Activated CD4-positive, alpha-beta T cell treated with anti-CD3 and anti-CD28 coated beads, Interleukin-2, amount 10 ng/mL, durations not matched to agents 7 days and 5 days (primary cell): Measurements from ENCODE around the gene KDM1A. TPM values are rescaled to one million over a fixed set of nuclear protein-coding genes. Genes with fewer than 3 reads are reported as not detected.

ENCODE experiments used
- CTCF ChIA-PET: fragments of 350-600 bp; sonication (Branson Sonifier 250); formaldehyde crosslinking; loops from one replicate; lab custom pipeline; 2021; ENCODE audit warnings: antibody characterized with exemption; lab: Charles Lee
- POLR2A ChIA-PET: fragments of 350-600 bp; sonication (Branson Sonifier 250); formaldehyde crosslinking; loops from one replicate; lab custom pipeline; 2021; ENCODE audit warnings: antibody characterized with exemption; lab: Charles Lee
- DNase-seq: peaks from one replicate; pipeline ENCODE4 v3.0.0-alpha.2; 2020
- H3K27ac Mint-ChIP-seq: one replicate; pipeline ENCODE4 v1.8.0; 2021; ENCODE audit warnings: mild to moderate bottlenecking, moderate library complexity, mixed read lengths
- H3K27me3 Mint-ChIP-seq: one replicate; pipeline ENCODE4 v1.8.0; 2021; ENCODE audit warnings: mixed read lengths
- H3K36me3 Mint-ChIP-seq: one replicate; pipeline ENCODE4 v1.8.0; 2021; ENCODE audit warnings: low read depth, mixed read lengths
- H3K4me1 Mint-ChIP-seq: one replicate; pipeline ENCODE4 v1.8.0; 2021; ENCODE audit warnings: mixed read lengths
- H3K4me3 Mint-ChIP-seq: one replicate; pipeline ENCODE4 v1.8.0; 2021; ENCODE audit warnings: mild to moderate bottlenecking, moderate library complexity, mixed read lengths
- H3K9me3 Mint-ChIP-seq: one replicate; pipeline ENCODE4 v1.8.0; 2021; ENCODE audit warnings: mixed read lengths
- total RNA-seq, 2 experiments: library from RNA; stranded (reverse); gene quantifications; one replicate each; pipeline ENCODE4 v1.2.3, GENCODE V29; 2021

The KDM1A gene
- total RNA-seq, 2 experiments from 2014 or later, result 54.9 to 55.0 TPM

DNA sequence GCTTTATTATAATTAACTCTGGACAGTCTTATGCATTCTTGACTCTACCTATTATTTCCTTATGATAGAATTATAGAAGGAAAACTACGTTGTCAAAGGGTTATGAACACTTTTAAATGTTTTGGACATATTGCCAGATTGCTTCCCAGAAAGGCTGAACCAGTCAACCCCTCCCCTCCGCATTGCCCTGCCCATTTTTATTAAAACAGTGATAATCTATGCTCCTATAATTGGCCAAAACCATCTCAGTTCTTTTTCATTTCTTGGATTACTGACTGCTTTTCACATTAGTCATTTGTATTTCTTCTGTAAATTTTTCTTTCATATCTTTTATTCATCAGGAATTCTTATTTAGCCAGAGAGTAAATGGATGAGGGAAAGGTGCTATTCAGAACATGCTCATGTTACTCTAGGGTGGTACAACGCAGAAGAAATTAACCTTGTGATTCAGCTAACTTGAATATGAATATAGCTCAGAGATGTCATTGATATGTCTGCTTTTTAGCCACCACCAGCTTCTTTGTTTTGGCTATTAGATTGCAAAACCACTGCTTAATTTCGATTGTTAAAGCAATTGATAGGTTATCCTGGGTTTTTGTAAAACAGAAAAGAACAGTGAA lies 32.1 kb downstream of the KDM1A start:
- H3K36me3 Mint-ChIP-seq, result peaks cover 25% of the 10 kb centered on the region
- CTCF ChIA-PET, result no interaction called here
- no peak for DNase-seq
- H3K27me3 Mint-ChIP-seq, result no peaks in the 10 kb centered on the region
- peaks cover 2% of the 10 kb centered on the region for H3K4me1 Mint-ChIP-seq
- no peak overlapping the region for H3K4me3 Mint-ChIP-seq
- H3K9me3 Mint-ChIP-seq, result no peaks in the 10 kb centered on the region
- no peak overlapping the region for H3K27ac Mint-ChIP-seq
- POLR2A ChIA-PET, result no interaction called here

DNA sequence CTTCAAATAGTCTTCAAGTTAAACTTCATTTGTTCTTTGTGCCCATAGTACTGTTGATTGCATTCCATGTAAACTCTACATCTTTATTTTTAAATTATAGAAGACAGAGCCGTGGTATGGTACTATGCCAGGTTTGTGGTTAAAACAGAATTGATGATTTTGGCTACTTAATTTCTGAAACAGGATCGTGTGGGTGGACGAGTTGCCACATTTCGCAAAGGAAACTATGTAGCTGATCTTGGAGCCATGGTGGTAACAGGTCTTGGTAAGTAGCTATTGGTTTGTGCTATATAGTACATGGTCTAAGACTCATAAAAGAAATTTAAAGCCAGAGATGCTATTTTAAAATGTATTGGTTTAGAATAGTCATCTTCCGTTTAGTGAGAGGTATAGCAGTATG lies 38.0 kb downstream of the KDM1A start:
- Mint-ChIP-seq H3K4me3 (no peak overlapping the region), H3K4me1 (no peaks in the 10 kb centered on the region), H3K27ac (no peak overlapping the region), H3K27me3 (no peaks in the 10 kb centered on the region), H3K9me3 (no peaks in the 10 kb centered on the region), H3K36me3 (peaks cover 52% of the 10 kb centered on the region)
- POLR2A ChIA-PET, result interaction anchor here (0.6 kb wide), 2 partner anchors 26 to 133 kb away, joined by 5 to 10 read pairs; no protein-coding TSS in a partner anchor
- CTCF ChIA-PET, result interaction anchor here (1.9 kb wide), 1 partner anchor 10 kb away, joined by 5 read pairs; no protein-coding TSS in a partner anchor
- DNase-seq, result no peak

DNA sequence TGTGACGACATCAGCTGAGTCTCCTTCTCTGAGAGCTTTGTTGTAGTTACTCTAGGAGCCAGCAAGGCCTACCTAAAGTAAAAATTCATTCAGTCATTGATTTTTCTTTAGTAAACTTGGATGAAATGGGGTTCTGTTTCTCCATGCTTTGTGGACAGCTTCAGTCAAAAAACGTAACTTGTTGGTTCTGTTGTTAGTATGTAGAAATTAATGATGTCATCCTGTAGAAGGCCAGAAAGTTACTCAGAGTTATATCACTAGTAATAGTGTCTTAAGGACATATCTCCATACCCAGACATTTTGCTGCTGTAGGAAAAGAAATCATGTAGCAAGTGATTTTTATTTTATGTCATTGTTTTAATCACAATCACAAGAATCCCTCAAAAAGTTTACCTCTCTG lies 43.0 kb downstream of the KDM1A start:
- Mint-ChIP-seq H3K9me3 (no peaks in the 10 kb centered on the region), H3K4me1 (no peaks in the 10 kb centered on the region), H3K27me3 (no peaks in the 10 kb centered on the region), H3K27ac (no peak overlapping the region), H3K4me3 (no peak overlapping the region), H3K36me3 (peaks cover 52% of the 10 kb centered on the region)
- ChIA-PET CTCF (interaction anchor here (0.8 kb wide), 1 partner anchor 19 kb away, joined by 4 read pairs; no protein-coding TSS in a partner anchor), POLR2A (no interaction called here)
- DNase-seq, result no peak

DNA sequence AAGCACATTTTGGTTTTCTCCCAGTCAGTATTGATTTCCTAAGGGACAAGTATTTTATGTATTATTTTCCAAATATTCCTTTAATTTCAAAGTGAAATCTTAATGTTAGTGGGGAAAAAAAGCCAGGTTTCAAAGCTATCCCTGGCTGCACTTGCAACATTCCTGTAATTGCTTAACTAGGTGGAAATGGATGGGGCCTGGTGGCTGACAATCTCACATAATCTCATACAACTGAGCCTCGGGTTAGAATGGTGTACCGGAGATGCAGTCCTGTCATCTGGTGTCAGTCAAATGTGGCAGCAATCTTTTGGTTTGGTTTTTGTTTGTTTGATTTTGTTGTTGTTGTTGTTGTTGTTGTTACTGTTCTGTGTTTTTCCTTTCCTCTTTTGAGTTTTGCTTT lies 46.1 kb downstream of the KDM1A start:
- Mint-ChIP-seq H3K27me3 (no peaks in the 10 kb centered on the region), H3K4me1 (no peaks in the 10 kb centered on the region), H3K36me3 (peaks cover 49% of the 10 kb centered on the region), H3K4me3 (no peak overlapping the region), H3K9me3 (no peaks in the 10 kb centered on the region), H3K27ac (no peak overlapping the region)
- ChIA-PET POLR2A (no interaction called here), CTCF (no interaction called here)
- no peak for DNase-seq

DNA sequence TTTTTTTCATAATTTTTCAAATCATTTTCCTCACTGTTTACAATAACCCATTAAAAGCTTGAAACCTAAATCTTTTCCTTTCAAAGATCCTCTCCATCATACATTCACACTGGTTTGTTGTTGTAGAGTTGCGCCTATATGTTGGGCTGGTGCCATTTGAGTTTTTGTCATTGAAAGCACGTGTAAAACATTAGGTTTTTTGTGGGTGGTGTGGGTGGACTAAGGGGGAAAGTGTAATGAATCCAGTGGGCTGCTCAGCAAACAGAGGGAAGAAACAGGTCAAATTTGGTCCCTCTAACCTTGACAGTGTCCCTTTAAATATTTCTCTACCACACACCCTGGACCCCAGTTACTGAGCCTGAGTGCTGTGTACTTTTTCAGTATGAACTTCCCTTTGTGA lies 46.8 kb downstream of the KDM1A start:
- Mint-ChIP-seq H3K27ac (no peak overlapping the region), H3K4me3 (no peak overlapping the region), H3K9me3 (no peaks in the 10 kb centered on the region), H3K36me3 (peaks cover 46% of the 10 kb centered on the region), H3K27me3 (no peaks in the 10 kb centered on the region), H3K4me1 (no peaks in the 10 kb centered on the region)
- ChIA-PET CTCF (no interaction called here), POLR2A (no interaction called here)
- DNase-seq, result no peak

DNA sequence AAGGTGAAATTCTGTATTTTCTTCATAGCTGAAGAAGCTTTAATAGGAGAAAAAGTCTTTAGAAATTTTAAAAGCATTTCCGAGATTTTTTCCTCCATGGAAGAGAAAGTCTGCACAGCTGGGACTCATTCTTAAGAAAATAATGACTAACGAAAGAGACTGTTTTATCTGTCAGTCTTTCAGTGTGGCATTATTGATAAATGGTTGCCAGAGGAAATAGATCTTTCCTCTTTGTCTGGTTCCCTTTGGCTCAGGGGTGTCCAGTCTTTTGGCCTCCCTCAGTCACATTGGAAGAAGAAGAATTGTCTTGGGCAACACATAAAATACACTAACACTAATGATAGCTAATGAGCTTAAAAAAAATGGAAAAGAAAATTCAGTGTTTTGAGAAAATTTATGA lies 49.9 kb downstream of the KDM1A start:
- ChIA-PET POLR2A (no interaction called here), CTCF (interaction anchor here (1.3 to 2.1 kb wide), 2 partner anchors 10 to 16 kb away, joined by 4 to 5 read pairs; no protein-coding TSS in a partner anchor)
- no peak overlapping the region for H3K27ac Mint-ChIP-seq
- no peak for DNase-seq
- H3K27me3 Mint-ChIP-seq, result no peaks in the 10 kb centered on the region
- peaks cover 51% of the 10 kb centered on the region for H3K36me3 Mint-ChIP-seq
- no peaks in the 10 kb centered on the region for H3K9me3 Mint-ChIP-seq
- H3K4me3 Mint-ChIP-seq, result no peak overlapping the region
- H3K4me1 Mint-ChIP-seq, result no peaks in the 10 kb centered on the region

DNA sequence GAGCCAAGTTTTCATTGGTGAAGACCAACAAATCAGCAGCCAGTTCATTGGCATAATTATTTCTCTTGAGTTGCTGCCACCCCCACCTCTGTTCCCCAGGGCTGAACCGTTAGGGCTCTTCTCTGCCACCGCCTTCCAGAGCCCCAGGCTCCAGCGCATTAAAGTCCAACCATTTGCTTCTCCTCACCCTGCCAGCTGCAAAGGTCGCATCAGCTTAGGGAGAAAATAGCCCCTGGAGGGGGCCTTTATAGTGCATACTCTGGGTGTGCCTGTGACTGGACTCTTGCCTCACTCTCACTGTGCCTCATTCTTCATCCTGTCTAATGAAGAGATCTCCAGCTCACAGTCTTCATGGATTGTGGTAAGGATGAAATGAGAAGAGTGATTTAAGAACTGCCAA lies 50.4 kb downstream of the KDM1A start:
- no peaks in the 10 kb centered on the region for H3K9me3 Mint-ChIP-seq
- H3K4me1 Mint-ChIP-seq, result no peaks in the 10 kb centered on the region
- no peak overlapping the region for H3K27ac Mint-ChIP-seq
- CTCF ChIA-PET, result interaction anchor here (1.3 to 2.1 kb wide), 2 partner anchors 11 to 16 kb away, joined by 4 to 5 read pairs; no protein-coding TSS in a partner anchor
- POLR2A ChIA-PET, result no interaction called here
- H3K27me3 Mint-ChIP-seq, result no peaks in the 10 kb centered on the region
- peaks cover 54% of the 10 kb centered on the region for H3K36me3 Mint-ChIP-seq
- no peak overlapping the region for H3K4me3 Mint-ChIP-seq
- DNase-seq, result no peak

DNA sequence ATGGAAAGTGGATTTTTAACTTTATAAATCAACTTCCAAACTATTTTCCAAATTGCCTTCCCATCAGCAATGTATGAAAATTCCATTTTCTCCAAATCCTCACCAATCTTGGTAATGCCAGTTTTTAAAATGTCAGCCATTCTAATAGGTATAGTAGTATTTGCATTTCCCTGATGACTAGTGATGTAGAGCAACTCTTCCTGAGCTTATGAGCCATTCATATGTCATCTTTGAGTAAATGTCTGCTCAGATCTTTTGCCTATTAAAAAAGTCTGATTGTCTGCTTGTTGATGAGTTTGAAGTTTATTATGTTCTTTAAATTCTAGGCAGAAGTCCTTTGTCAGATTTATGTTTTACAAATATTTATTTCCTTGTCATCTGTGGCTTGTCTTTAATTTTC lies 54.7 kb downstream of the KDM1A start:
- Mint-ChIP-seq H3K27ac (no peak overlapping the region), H3K9me3 (no peaks in the 10 kb centered on the region), H3K27me3 (no peaks in the 10 kb centered on the region), H3K4me3 (no peak overlapping the region), H3K4me1 (no peaks in the 10 kb centered on the region), H3K36me3 (peaks cover 41% of the 10 kb centered on the region)
- POLR2A ChIA-PET, result no interaction called here
- CTCF ChIA-PET, result interaction anchor here (0.6 to 1.5 kb wide), 2 partner anchors 54 to 314 kb away, joined by 3 to 5 read pairs; no protein-coding TSS in a partner anchor
- no peak for DNase-seq

DNA sequence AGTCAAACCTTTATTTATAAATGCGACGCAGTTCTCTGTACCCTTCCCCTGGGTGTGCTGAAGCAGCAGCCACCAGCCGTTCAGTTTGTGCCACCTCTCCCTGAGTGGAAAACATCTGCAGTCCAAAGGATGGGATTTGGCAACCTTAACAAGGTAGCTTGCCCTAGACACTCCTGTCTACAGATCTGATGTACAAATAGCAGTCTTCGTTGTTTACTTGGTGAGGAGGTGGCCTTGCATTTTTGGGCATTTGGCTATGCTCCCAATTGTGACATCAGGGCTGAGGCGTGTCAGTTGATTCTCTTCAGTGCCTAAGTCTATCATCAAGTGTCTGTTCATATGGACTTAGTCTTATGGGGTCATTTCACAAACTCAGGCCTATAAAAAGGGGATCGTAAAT lies 59.8 kb downstream of the KDM1A start:
- CTCF ChIA-PET, result interaction anchor here (1.7 to 1.9 kb wide), 2 partner anchors 9 to 20 kb away, joined by 4 read pairs; no protein-coding TSS in a partner anchor
- Mint-ChIP-seq H3K27ac (peak overlapping the region; percentile 20), H3K9me3 (no peaks in the 10 kb centered on the region), H3K27me3 (no peaks in the 10 kb centered on the region), H3K4me3 (no peak overlapping the region), H3K36me3 (peaks cover 45% of the 10 kb centered on the region), H3K4me1 (no peaks in the 10 kb centered on the region)
- no peak for DNase-seq
- POLR2A ChIA-PET, result no interaction called here

DNA sequence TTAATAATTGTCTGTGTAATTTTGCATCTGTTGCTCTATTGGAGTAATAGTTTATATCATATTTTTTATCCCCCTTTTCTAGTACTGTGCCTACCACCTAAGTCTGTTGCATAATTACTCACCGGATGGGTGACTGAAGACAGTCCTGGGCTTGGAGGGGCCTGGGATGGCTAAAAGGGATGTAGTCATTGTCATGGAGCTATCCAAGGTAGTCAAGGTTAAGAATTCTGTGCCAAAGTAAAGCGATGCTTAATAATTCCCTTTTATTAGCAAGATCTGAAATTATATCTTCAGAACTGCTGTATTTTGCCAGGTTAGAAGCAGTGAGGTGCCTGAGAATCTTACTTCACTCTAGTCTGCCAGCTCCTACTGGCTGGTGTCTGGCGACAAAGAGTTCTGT lies 61.6 kb downstream of the KDM1A start:
- peaks cover 51% of the 10 kb centered on the region for H3K36me3 Mint-ChIP-seq
- no peaks in the 10 kb centered on the region for H3K4me1 Mint-ChIP-seq
- ChIA-PET CTCF (interaction anchor here (1.0 to 2.2 kb wide), 3 partner anchors 18 to 104 kb away, joined by 4 to 8 read pairs (median 4); no protein-coding TSS in a partner anchor), POLR2A (no interaction called here)
- no peak overlapping the region for H3K4me3 Mint-ChIP-seq
- DNase-seq, result no peak
- H3K9me3 Mint-ChIP-seq, result no peaks in the 10 kb centered on the region
- no peak overlapping the region for H3K27ac Mint-ChIP-seq
- no peaks in the 10 kb centered on the region for H3K27me3 Mint-ChIP-seq

DNA sequence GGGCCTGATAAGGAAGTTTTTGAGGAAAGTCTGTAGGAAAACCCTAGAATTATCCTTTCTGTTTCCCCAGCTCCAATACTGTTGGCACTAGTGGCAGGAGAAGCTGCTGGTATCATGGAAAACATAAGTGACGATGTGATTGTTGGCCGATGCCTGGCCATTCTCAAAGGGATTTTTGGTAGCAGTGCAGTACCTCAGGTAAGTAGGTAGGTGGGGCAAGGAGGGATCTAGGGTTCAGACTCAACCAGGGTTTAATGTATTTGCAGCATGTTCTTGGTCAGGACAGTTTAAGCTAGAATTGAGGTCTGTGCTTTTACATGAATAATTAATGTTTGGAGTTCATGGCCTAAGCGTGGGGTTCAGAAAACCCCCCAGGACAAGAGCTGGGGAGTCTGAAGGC lies 62.1 kb downstream of the KDM1A start:
- ChIA-PET CTCF (interaction anchor here (0.6 to 2.2 kb wide), 4 partner anchors 19 to 380 kb away, joined by 3 to 8 read pairs (median 4); no protein-coding TSS in a partner anchor), POLR2A (no interaction called here)
- no peaks in the 10 kb centered on the region for H3K27me3 Mint-ChIP-seq
- peaks cover 51% of the 10 kb centered on the region for H3K36me3 Mint-ChIP-seq
- H3K4me3 Mint-ChIP-seq, result no peak overlapping the region
- no peaks in the 10 kb centered on the region for H3K4me1 Mint-ChIP-seq
- no peak for DNase-seq
- no peak overlapping the region for H3K27ac Mint-ChIP-seq
- no peaks in the 10 kb centered on the region for H3K9me3 Mint-ChIP-seq

DNA sequence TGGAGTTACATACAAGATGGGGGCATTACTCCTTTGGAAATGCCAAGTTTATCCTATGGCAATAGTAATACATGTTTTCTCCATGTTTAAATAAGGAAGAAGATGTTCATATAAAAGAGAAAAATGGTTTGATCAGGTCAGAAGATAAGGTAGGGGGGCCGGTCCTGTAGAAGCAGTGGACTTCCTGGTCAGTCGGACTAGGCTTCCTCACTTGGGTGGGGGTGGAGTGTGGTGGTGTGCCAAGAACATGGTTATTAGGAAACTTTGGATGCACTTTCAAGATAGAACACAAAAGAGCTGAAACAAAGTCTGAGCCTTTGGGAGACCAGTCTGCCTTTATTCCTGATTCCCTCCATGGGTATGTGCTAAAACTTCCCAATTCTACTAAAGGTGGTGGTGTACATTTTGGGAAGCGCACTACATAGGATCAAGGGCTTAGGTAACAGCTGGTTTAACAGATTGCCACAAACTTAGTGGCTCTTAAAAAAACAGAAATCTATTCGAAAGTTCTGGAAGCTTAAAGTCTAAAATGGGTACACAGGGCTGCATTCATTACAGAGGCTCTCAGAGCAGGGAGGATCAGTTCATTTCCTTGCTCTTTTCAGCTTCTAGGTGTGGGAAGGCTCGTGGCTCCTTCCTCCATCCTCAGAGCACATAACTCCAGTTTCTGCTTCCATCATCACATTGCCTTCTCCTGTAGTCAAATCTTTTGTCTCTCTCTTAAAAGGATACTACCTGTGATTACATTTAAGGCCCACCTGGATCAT lies 64.6 kb downstream of the KDM1A start:
- ChIA-PET CTCF (no interaction called here), POLR2A (no interaction called here)
- Mint-ChIP-seq H3K36me3 (peaks cover 44% of the 10 kb centered on the region), H3K9me3 (no peaks in the 10 kb centered on the region), H3K4me3 (no peak overlapping the region), H3K4me1 (no peaks in the 10 kb centered on the region), H3K27ac (no peak overlapping the region), H3K27me3 (no peaks in the 10 kb centered on the region)
- DNase-seq, result no peak

DNA sequence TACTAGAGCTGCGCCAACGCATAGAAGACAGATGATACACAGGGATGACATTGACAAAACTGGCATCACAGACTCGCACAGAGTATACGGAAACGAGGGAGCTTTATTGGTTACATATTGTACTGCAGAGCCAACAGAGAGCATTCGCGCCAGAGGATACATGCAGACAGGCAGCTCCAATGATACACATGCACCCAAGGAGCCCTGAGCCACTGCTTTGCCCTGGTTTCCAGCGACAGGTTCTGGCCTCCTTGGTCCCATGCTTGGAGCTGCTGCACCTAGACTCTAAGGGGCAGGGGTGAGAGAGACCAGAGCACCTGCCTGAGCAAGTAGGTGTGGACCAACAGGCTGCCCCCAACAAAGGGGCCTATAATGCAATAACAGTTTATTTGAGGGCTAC lies 65.6 kb downstream of the KDM1A start:
- no peaks in the 10 kb centered on the region for H3K4me1 Mint-ChIP-seq
- no peak overlapping the region for H3K27ac Mint-ChIP-seq

More for the DNA sequence above, 65.6 kb downstream of the KDM1A start:
- H3K9me3 Mint-ChIP-seq, result no peaks in the 10 kb centered on the region
- H3K36me3 Mint-ChIP-seq, result peaks cover 37% of the 10 kb centered on the region
- POLR2A ChIA-PET, result no interaction called here
- no peak overlapping the region for H3K4me3 Mint-ChIP-seq
- CTCF ChIA-PET, result interaction anchor here (1.1 kb wide), 1 partner anchor 99 kb away, joined by 3 read pairs; no protein-coding TSS in a partner anchor
- no peaks in the 10 kb centered on the region for H3K27me3 Mint-ChIP-seq
- DNase-seq, result no peak
